GM18505 (cell line): ENCODE data around the gene UTP20.

Experiments
- ATAC-seq: cut with Tn5 transposase; IDR thresholded peaks from one replicate; pipeline ENCODE4 v1.9.1; 2021; ENCODE audit not compliant: unreplicated experiment
- POLR2A ChIP-seq: IDR thresholded peaks from 4 replicates; pipeline ENCODE4 v1.6.1; 2011; ENCODE audit warnings: borderline replicate concordance; ENCODE audit not compliant: insufficient read depth, insufficient read length; ENCODE audit errors: extremely low read depth

The UTP20 gene

DNA sequence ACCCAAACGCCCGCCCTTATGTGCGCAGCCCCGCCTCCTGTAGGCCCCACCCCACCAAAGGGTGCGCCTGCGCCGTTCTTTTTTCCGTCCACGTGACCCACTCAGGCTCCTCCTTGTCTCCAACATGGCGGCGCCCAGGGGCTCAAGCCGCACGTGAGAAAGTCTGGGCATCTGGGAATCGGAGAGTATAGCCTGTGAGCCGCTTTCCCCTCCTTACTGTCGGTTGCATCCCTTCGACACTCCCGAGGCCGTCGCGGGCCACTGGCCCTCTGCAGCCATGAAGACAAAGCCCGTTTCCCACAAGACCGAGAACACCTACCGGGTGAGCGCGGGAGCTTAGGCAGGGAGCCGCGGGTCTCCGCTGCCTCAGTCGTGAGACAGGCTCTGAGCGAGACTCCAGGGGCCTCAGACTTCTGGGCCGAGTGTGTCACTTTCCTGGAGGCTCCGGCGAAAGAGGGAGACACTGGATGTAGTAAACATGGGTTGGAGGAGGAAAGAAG, at the start of gene UTP20:
Gene UTP20 (plus strand): TSS at position 100 of the 500 bp plus-strand sequence. CDS start 178 bp downstream, at position 278.
- peak; percentile 100 for ATAC-seq
- TF ChIP-seq POLR2A: peak; percentile 74

DNA sequence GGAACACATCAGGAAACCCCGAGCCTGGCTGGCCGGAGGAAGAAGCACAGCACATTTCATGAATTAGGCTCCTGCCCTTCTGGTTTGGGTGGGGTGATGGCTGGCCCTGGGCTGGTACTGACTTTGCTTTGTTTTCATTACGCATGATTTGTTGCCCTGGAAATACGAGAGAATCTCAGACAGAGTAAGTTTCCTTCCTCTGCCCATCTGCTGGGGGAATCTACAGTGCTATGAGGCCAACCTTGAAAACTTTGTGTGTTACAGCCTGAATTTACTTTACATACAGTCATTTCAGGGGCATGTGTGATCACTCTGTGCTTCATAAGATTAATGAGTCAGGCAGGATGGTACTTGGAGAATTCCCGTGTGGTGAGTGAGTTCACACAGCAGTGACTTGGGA, 49.4 kb upstream of the UTP20 start:
- no peak for ATAC-seq
- no peak for TF ChIP-seq POLR2A

DNA sequence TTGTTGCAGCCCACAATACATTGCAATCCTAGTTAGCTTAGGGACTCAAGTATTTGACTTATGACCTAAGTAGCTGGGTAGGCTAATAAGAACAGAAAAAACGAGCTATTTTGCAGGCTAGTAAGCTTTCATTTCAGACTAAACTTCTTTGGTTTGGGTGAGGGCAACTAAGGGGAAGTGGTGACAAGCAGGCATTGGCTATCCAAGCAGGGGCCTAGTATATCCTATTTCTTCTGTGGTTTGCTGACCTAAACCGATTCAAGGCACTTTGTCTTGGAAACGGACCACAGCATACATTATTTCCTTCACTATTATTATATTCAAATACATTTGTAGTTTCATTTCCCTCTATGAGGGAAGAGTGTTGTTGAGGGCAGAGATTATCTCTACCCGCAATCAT, 48.3 kb upstream of the UTP20 start:
- ATAC-seq: no peak
- no peak for TF ChIP-seq POLR2A

DNA sequence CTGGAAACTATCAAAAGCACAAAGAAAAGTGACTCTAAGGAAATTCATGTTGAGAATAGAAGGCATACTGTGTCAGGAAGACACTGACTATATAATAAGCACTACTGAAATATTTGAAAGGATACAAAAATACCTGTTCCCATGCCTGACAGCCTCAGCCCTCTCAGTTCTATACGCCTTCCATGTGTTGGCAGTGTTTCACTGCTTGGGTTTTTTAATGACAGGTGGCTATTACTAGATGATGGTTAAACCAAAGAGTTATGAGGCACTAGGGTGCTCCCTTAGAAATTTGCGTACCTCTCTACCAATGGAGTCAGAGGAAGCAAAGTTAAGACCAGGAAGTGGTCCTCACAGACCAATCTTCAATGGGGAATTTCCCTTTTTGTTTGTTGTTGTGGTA, 44.2 kb upstream of the UTP20 start:
- TF ChIP-seq POLR2A: no peak

DNA sequence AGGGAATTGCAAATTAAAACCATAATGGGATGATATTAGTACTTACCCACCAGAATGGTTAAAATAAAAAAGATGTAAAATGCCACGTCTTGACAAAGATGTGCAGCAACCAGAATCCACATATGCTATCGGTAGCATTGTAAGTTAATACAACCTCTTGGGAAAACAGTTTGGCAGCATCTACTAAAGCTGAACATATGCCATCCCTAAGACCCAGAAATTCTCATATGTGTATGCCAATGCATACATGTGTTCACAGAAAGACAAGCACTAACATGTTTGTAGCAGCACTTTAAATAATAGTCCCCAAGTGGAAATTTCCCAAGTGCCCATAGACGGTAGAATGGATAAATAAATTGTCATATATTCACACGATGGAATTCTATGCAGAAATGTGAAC, 41.6 kb upstream of the UTP20 start:
- no peak for TF ChIP-seq POLR2A
- no peak for ATAC-seq

More for the DNA sequence above, 44.2 kb upstream of the UTP20 start:
- ATAC-seq: no peak

DNA sequence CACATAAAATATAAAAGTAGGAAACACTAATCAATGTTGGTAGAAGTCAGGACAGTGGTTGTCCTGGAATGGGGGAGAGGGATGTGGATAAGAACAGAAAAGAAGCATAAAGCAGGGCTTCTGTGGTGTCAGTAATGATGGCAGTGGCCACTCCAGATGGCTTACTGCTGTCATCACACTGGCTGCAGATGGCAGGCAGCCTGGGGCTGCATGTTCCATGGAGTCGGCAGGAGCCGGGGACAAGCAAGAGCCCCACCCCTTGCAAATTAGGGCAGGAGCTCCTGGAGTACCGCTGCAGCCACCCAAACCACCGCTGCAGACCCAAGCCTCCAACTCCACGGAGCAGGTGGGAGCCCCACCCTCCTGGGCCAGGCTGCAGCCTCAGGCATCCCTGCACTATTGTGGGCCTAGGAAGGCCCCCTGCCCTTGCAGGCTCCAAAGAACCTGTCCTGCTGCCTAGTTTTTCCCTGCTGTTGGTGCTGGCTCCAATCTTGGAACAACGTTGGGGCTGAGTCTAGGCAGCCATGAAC, 41.0 kb upstream of the UTP20 start:
- TF ChIP-seq POLR2A: no peak
- no peak for ATAC-seq

DNA sequence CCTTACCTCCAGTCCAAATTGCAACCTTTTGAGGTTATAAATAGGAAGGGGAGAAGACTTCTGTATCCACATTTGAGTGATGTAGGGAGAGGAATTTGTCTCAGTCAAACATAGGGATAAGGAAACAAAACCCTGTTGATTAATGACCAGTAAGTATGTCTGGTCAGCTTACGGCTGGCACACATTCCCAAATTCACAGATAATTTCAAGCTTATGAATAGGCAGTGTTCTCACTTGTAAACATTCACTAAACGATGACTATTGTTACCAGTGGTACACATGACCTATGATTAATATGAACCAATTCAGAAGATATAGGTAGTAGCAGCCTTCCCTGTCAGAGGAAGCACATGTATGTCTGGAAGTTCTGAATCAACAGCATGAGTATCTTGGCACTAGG, 36.8 kb upstream of the UTP20 start:
- ATAC-seq: no peak
- no peak for TF ChIP-seq POLR2A

DNA sequence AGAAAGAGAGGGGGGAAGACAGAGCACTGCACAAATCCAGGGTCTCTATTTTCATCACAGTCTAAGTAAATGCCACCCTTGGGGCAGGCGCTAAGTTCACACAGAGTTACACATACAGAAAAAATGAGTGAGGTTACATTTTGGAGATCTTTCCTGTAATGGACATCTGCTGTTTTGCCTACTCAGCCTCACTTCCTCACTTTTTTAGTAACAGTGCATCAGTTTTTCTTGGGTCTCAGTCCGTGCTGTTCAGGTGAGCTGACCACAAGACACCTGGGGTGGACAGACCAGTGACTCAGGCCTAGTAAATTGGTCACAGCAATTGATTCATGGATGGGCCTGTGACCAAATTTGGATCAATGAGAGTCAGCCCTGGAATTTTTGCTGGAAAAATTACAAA, 36.3 kb upstream of the UTP20 start:
- no peak for ATAC-seq
- TF ChIP-seq POLR2A: no peak

DNA sequence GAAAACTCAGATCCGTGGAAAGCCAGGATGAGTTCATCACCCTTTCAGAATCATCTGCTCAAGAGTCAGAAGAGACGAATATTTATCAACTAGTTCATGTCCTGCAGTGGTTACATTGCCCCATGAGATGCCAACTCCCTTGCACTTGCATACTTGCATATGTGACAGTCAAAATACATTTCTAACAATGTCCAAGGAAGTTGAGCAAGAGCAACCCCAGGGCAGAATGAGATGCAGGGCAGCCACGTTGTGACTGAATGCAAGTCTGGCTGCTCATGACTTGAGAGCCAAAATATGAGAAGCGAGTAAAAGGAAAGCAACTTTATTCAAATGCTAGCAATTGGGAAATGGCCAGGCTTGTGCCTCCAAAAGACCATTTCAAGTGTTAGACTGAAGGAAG, 23.6 kb upstream of the UTP20 start:
- ATAC-seq: no peak

DNA sequence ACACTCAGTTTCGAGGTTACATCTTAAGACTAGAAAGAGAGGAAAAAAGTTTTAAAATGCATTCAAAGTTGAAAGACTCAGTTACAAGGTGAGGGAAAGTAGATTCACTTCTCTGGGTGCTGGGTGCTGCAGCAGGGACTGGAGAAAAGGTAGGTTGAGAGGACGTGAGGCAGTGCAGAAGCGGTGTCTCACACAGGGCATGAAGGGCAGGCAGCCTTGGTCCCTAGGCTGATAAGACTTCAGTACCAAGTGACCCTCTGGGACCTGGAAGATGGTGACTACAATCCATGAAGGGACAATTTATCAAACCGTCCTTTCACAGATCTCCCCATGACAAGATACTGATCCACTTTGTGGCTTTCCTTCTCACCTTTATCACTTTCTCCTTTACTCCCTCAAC, 22.5 kb upstream of the UTP20 start:
- TF ChIP-seq POLR2A: no peak
- no peak for ATAC-seq

More for the DNA sequence above, 23.6 kb upstream of the UTP20 start:
- TF ChIP-seq POLR2A: no peak

DNA sequence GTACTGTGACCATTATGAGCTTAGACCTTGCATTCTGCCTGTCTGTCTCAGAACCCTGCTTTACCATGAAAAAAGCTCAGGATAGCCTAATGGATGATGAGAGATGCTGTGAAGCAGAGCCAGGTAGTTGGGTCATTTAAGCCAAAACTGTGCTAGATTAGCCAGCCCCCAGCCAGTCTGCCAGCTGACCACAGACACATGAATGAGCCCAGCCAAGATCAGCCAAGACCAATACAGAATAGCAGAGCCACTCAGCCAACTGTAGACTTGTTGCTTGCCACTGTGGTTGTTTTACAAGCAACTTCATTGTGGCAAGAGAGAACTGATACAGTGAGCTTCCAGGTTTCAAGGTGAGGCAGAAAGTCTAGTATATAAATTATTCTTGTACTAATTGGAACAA, 12.8 kb upstream of the UTP20 start:
- ATAC-seq: no peak
- no peak for TF ChIP-seq POLR2A

DNA sequence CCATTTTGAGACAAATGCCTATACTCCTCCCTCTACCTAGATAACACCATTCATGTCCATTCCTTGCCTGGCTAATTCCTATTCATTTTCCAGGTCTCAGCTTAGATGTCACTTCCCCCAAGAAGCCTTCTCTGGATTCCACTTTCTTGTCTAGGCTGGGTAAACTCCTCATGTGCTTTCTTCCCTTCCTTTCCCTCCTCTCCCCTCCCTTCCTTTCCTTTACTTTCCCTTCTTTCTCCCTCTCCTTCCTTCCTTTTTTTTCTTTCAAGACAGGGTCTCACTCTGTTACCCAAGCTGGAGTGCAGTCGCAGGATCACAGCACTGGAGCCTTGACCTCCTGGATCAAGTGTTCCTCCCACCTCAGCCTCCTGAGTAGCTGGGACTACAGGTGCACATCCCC, 3.5 kb upstream of the UTP20 start:
- no peak for TF ChIP-seq POLR2A
- no peak for ATAC-seq

DNA sequence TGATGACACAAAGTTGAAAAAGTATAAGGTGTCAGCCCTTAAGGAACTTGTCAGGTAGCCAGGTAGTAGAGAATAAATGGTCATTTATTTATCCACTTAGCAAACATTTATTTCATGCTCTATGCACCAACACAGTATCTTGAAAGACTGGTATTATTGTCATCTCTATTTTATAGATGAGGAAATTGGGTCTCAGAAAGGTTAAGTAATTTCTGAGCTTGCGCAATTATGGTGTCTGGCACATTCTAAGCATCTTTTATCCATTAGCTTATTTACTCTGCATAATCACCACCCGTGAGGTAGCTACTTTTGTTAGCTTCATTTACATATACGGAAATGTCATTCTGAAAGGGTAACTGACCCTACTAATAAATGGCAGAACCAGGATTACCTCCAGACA, 2.5 kb upstream of the UTP20 start:
- TF ChIP-seq POLR2A: no peak

DNA sequence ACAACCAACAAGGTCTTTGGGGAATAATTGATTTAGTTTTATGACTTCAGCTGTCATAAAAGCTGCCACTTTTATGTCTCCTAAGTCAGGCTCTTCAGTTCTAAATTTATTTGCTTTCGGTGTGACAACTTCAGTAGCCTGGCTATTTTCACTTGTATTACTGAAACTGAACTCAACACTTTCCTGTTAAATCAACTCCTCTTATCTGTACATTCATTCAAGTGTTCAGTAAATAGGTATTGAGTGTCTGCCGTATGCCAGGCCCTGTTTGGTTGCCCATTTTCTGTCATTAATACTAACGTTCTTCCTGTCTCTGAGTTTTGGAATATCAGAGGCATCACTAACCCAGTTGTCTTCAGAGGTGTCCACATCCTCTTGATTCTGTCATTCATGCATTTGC, 7.5 kb downstream of the UTP20 start:
- ATAC-seq: no peak
- no peak for TF ChIP-seq POLR2A

More for the DNA sequence above, 2.5 kb upstream of the UTP20 start:
- no peak for ATAC-seq

DNA sequence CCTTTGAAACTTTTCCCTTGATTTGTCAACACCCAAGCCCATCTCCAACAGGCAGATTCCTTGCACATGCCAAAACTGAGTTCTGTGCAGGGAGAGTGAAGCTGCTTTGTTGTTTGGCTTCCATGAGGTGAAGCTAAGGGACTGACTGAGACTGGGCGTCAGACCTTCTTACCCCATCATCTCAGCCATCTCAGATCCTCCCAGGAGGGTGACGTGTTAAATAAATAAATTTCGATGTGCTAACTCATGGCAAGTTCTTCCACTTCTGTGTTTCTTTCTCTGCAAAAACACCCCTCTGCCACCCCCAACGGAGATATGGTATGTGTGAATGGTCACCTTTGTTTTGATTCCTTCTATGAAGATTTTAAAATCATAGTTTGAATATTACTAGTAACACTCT, 17.8 kb downstream of the UTP20 start:
- TF ChIP-seq POLR2A: no peak
- no peak for ATAC-seq
